Activated CD8-positive, alpha-beta memory T cell treated with anti-CD3 and anti-CD28 coated beads for 36 hours (primary cell): Measurements from ENCODE around the gene SMYD2. TPM values are rescaled to one million over a fixed set of nuclear protein-coding genes. Genes with fewer than 3 reads are reported as not detected.
"Not testable (repeated sequence)": the region's sequence is repeated elsewhere in the genome, so short reads cannot be mapped to it uniquely, and the experiment has no call there.

Experiments
- CTCF ChIA-PET: fragments of 350-600 bp; sonication (Branson Sonifier 250); formaldehyde crosslinking; loops from one replicate; lab custom pipeline; 2021; ENCODE audit warnings: antibody characterized with exemption; lab: Charles Lee
- POLR2A ChIA-PET: fragments of 350-600 bp; sonication (Branson Sonifier 250); formaldehyde crosslinking; loops from one replicate; lab custom pipeline; 2021; ENCODE audit warnings: antibody characterized with exemption; lab: Charles Lee
- total RNA-seq, 2 experiments: library from RNA; stranded (reverse); gene quantifications; one replicate each; pipeline ENCODE4 v1.2.3, GENCODE V29; 2021

The SMYD2 gene
- total RNA-seq, 2 experiments from 2014 or later, result 30.0 to 32.4 TPM

DNA sequence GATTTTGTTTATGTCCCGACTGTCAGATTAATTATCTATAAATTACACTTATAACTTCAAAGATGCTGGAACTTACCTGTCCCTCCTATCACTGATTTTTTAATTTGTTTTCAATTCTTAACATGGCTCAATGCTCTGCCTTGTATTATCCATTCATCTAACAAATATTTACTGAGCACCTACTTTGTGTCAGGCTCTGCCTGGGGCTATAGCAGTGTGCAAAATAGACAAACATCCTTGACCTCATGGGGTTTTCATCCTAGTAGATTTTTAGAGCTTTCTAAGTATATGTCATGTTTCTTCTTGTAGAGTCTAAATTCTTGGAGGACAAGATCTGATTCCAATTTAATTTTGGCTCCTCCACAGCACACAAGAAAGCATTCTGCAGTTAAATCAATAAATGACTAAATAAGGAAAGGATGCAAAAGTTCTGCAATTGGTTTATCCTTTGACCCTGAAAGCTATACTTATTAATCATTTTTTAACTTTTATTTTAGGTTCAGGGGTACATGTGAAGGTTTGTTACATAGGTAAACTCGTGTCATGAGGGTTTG, 10.8 kb upstream of the SMYD2 start:
- ChIA-PET POLR2A (no interaction called here), CTCF (interaction anchor here (1.2 kb wide), 1 partner anchor 9 kb away, joined by 3 read pairs; no protein-coding TSS in a partner anchor)

DNA sequence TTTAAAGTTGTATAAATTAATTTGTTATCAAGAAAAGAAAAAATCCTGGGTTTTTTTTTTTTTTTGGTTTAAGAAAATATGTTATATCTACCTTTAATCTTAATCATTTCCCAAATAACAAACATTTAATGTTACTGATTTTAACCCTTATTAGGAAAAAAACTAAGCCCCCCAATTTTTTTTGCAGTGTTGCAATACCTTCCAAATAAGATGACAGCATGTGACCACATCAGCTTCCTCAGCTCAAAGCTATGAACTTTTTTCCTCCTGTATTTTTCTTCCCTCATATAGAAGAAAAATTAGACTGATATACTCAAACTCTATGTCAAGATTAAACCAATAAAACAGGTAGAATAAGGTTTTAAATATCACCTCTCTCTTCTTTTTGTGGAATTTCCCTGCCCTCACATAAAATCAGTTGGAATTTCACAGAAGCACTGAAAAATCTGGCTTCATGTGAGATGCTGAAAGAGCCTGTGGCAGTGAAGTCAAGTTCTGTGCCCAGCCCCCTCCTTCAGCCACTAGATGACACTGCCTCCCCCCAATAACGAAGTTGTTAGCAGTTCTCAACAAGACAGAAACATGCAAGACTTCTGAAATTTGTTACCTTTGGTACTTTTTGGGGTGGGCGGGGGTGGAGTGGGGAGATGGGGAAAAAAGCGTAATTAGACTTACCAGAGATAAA, 9.6 kb upstream of the SMYD2 start:
- CTCF ChIA-PET, result interaction anchor here (1.5 kb wide), 1 partner anchor 55 kb away, joined by 5 read pairs; no protein-coding TSS in a partner anchor
- POLR2A ChIA-PET, result no interaction called here

DNA sequence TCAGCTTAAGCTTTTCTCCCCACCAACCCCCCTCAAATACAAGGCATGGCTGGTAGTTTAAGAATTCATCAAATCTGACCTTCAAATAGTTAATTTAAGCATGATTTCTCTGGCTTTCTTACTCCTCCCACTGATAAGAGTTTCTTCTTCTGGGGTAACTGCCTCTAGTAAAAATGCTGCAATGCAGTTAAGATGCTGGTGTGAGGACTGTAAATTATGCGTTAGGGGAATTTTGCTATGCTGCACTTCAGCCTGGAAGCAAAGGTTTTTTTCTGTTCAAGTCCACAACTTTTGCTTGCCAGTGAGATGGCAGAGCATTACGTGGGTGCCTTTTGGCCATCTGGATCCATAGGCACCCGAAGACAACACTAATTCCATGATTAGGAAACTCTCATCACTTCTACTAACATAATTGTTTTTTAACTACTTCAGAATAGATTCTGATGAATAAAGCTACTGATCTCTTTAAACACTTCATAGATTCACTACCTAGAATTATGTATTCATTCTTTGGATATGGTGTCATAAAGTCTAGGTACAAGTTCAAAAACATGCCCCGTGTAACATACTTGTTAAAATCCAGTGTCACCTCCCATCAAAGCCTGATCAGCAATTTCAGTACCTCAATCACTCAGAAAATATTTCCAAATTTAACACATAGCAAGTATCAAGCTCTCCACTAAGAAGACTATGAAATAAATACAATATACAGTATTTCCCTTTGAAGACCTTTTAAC, 8.8 kb upstream of the SMYD2 start:
- POLR2A ChIA-PET, result no interaction called here
- CTCF ChIA-PET, result interaction anchor here (1.5 kb wide), 1 partner anchor 55 kb away, joined by 5 read pairs; no protein-coding TSS in a partner anchor

GRCh38 chr1:214272964-214273533, 7.9 kb upstream of the SMYD2 start:
- CTCF ChIA-PET, result no interaction called here
- POLR2A ChIA-PET, result no interaction called here

- POLR2A ChIA-PET, result not testable (repeated sequence)
- CTCF ChIA-PET, result interaction anchor here (1.2 kb wide), 1 partner anchor 14 kb away, joined by 3 read pairs; no protein-coding TSS in a partner anchor
Measured at GRCh38 chr1:214275700-214276099, 5.3 kb upstream of the SMYD2 start.

- ChIA-PET POLR2A (no interaction called here), CTCF (no interaction called here)
Measured at GRCh38 chr1:214276786-214277185, 4.2 kb upstream of the SMYD2 start.

DNA sequence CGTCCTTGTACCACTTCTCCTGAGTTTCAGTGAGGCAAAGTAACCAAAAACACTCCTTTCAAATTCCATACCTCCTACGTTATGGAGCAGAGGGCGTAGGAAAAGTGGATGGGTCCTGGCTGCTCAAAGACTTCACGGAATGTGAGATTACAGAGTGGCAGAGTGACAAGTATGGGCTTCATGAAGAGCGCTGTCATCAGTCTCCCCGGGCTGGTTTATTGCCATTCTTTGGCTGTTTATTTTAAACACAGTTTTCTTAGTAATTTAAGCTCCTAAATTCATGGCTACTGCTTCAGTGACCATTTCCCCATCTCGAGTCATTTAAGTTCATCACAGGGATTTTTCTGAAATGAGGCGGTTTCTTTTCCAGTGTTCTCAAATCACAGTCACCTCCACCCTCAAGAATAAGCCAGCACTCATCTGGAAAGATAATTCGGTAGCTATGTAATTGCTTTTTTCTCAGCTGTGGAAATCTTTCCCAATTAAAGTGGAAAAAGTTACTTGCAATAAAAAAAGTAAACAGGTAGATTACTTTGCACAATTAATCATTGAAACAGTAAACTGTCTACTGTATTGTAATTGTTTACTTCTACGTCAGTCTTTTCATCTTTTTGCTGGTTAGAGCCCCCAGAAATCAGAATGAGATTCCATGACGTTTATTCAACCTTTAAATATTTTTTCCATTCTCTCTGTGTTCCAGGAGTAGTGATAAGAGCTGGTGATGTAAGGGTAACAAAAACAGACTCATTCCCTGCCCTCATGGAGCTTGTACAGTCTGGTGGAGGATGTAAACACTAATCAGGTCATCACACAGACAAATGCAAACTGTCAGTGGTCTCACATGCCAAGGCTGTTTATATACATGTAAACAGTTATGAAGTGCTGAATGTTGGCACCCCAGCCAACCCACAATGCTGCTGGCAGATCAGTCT, 3.0 kb upstream of the SMYD2 start:
- POLR2A ChIA-PET, result no interaction called here
- CTCF ChIA-PET, result interaction anchor here (2.0 kb wide), 1 partner anchor 16 kb away, joined by 7 read pairs; no protein-coding TSS in a partner anchor

DNA sequence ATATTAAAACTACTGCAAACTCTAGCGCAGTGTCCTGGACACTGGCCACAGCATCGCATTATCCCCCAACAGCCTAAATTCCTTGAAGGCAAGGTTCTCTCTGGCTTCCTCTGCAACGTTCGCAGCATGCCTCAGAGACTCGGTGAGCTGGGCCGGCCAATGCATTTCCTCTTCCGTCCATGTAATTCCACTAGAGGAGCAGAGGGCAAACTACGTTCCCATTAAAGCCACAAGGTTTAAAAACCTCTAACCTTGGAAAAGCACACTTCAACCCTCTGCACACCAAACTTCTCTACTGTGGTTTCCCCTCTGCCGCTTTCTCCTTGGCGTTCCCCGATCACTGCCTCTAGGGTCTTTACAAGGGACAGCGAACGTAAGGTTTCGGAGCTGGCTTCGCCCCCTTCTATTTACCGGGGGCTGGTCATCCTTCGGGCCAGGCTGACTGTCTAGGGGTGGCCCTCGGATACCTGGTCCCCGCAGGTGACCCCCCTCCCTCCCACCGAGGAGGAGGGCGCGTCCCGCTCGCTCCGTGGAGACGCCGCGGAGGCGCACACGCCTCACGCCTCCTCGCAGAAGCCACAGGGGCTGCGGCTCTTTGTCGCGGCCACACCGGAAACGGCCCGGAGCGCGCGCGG, 456 bp upstream of the SMYD2 start:
- ChIA-PET POLR2A (no interaction called here), CTCF (interaction anchor here (0.6 to 1.0 kb wide), 2 partner anchors 19 to 48 kb away, joined by 3 to 4 read pairs; no protein-coding TSS in a partner anchor)

- CTCF ChIA-PET, result interaction anchor here (0.9 to 1.0 kb wide), 2 partner anchors 10 to 21 kb away, joined by 3 to 5 read pairs; no protein-coding TSS in a partner anchor
- POLR2A ChIA-PET, result no interaction called here
Measured at GRCh38 chr1:214281720-214282629, 1.0 kb downstream of the SMYD2 start.

DNA sequence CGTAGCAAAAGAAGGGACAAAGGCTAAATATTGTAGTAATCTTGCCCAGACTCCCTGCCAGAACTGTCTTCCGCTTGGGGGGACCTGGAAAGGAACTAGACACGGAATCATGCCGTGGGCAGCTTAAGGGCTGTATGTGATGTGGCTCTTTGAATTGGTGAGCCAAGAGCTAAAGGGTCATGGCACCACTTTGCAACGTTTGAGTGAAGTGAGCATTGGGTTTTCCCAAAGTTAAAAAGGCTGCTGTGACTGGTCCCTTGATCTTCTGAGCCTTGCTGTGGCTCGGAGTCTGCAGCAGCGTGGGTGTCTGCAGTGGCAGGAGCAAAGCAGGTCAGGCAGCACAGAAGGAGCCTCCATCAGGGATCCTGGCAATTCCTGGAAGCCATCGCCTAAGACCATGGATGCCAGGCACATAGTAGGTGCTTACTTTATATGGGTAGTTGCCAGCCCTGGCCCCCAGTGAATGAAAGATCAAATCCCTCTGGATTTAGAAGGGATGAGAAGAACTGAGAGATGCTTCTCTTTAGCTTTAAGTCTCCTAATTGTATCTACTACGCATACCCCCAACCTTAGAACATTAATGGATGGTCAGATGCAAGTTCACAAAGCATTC, 1.8 kb downstream of the SMYD2 start:
- POLR2A ChIA-PET, result no interaction called here
- CTCF ChIA-PET, result interaction anchor here (0.9 to 1.0 kb wide), 2 partner anchors 9 to 21 kb away, joined by 3 to 5 read pairs; no protein-coding TSS in a partner anchor

DNA sequence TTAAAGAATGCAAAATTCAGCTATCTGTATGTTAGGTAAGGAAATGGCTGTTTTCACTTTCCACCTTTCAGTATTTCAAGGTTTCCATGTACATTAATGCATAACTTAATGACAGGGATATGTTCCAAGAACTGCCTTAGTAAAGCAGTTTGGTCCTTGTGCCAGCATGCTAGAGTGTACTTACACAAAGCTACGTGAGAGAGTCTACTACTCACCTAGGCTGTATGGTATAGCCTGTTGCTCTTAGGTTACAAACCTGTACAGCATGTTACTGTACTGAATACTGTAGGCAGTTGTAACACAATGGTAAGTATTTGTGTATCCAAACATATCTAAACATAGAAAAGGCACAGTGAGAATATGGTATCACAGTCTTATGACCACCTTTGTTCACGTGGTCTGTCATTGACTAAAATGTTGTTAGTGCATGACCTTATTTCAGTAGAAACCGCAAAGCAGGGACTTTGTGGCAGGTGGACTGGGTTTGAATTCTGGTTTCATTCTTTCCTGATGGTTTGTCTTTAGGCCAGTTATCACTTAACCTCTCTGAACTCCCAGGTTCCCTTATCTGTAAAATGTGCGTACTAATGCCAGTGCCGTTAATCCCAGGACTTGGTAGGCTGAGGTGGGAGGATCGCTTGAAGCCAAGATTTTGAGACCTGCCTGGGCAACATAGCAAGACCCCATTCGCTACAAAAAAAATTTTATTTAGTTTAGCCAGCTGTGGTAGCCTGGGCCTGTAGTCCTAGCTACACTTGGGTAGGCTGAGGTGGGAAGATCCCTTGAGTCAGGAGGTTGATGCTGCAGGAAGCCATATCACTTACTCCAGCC, 4.9 kb downstream of the SMYD2 start:
- CTCF ChIA-PET, result interaction anchor here (1.6 kb wide), 1 partner anchor 46 kb away, joined by 3 read pairs; no protein-coding TSS in a partner anchor
- POLR2A ChIA-PET, result no interaction called here

DNA sequence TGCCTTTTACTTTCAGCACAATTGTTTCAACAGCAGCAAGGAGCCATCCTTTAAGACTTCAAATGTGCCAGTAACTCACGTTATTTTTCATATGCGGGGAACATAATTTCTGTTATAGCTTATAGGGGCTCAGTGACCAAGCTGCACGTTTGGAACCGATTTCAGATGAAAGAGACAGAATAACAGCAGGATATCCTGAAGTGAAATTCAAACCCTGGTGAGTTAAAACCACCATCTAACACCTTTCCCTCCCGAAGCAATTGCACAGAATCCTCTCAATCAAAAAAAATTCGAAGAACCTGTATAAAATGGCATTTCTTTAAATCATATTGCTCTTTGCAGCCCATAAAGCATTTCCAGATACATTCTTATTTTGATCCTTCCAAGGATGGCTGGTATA, 6.9 kb downstream of the SMYD2 start:
- POLR2A ChIA-PET, result no interaction called here
- CTCF ChIA-PET, result interaction anchor here (1.3 kb wide), 1 partner anchor 42 kb away, joined by 5 read pairs; no protein-coding TSS in a partner anchor

DNA sequence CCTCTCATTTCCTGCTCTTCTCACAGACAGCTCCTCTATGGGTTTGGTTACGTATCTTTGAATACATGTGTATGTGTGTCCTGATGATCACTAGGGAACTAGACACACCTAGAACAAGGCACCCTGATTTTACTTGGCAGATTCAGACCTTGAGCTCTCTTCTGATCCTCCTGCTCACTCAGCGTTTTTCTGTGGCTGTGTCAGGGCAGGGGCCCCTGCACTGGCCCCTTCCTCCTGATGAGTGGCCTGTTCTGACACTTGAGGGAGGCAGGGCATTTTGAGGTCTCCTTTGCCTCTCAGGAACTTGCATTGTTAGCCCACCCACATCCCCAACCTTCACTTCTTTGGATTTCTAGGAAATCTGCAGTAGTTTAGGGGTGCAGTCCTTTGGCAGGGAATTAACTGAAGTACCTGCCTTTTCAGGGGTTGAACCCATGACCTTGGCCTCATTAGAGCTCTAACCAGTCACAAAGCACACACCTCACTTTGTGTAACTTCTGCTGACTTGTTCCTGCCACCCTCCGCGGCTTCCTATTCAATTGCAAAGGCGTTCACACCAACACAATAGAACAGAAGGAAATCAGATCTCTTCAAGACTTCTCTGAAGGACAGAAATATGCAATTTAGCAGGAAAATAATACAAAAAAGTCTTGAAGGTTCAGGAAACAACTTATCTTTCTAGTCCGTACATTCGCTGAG, 8.8 kb downstream of the SMYD2 start:
- ChIA-PET CTCF (interaction anchor here (1.2 kb wide), 1 partner anchor 29 kb away, joined by 6 read pairs; no protein-coding TSS in a partner anchor), POLR2A (no interaction called here)

DNA sequence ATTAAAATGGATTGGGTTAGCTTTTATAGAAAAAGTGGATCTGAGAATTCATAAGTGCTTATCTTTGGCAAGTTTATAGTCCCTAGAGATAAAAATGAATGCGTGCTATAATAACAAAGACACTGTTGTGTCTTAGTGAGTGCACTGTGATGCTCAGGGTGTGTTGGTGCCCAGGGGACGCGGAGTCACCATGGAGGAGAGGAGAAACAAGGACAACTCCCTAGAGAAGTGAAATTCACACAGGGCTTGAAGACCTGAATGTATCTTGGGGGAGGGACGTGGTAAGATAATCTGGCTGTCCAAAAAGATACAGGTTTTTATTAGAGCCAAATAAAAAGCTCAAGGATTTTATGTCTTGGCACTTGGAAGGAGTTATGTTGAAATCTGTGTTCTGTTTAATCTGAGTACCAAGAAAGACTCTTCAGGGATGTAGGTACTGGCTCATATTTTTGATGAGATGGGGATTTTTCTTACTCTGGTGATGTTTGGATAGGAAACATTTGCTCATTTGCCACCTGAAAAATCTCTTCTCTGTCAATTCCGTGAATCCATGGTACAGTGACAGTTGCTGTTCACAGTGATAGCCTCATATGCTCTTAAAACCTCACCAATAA, 9.6 kb downstream of the SMYD2 start:
- POLR2A ChIA-PET, result no interaction called here
- CTCF ChIA-PET, result no interaction called here

- POLR2A ChIA-PET, result no interaction called here
- CTCF ChIA-PET, result interaction anchor here (0.8 kb wide), 1 partner anchor 10 kb away, joined by 3 read pairs; no protein-coding TSS in a partner anchor
Measured at GRCh38 chr1:214292322-214292721, 11.4 kb downstream of the SMYD2 start.
